ENCODE results near the gene TYRP1. TPM values are rescaled to one million over a fixed set of nuclear protein-coding genes. Genes with fewer than 3 reads are reported as not detected.

TYRP1 gene
- total RNA-seq, 2 experiments from 2014 or later: not detected

DNA sequence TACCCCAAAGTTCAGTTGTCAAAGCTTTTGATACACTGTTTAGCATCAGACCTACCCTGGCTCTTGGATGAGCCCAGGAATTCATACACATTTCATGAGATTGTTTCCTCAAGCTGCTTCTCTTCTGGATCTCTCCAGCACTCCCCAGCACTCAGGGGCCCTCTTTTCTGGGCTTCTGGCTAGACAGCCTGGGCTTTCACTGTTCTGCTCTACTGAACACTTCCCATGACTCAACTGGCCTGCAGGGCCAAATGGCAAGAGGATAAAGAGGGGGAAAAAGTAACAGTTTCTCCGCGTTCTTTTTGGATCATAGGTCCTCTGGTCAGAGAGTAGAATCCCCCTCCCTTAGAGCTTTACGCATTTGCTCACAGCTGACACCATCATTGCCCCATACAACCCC is 60.7 kb downstream of the TYRP1 start:
- ChIA-PET POLR2A (no interaction called here), CTCF (no interaction called here)
- Mint-ChIP-seq H3K27me3 (ENCODE audit: low read depth) (no peaks in the 10 kb centered on the region), H3K9me3 (ENCODE audit: insufficient read depth) (no peaks in the 10 kb centered on the region), H3K36me3 (ENCODE audit: low read depth) (no peaks in the 10 kb centered on the region), H3K27ac (no peak overlapping the region), H3K4me1 (ENCODE audit: low read depth) (no peaks in the 10 kb centered on the region), H3K4me3 (no peak overlapping the region)
- ATAC-seq: no peak
- DNase-seq: no peak

DNA sequence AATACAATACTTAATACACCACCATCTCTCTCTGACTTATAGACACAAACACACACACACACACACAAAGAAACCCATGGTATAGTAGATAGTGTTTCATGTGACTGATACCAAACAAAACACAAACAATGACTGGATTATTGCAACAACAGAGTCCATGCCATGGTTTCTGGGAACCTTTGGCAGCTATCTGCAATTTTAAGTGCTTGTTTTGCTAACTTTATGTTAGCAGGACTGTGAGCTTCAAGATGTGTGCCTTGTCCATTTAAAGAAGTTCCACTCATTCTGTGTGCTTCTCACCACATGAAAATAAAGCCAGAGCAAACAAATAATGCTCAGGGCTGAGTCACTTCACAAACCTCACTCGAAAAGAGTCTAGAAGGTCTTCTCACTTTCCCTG is 66.6 kb downstream of the TYRP1 start:
- ChIA-PET CTCF (no interaction called here), POLR2A (no interaction called here)
- no peak overlapping the region for H3K27ac Mint-ChIP-seq
- no peaks in the 10 kb centered on the region for H3K36me3 Mint-ChIP-seq (ENCODE audit: low read depth)
- H3K27me3 Mint-ChIP-seq (ENCODE audit: low read depth): no peaks in the 10 kb centered on the region
- ATAC-seq: no peak
- peaks cover 7% of the 10 kb centered on the region for H3K9me3 Mint-ChIP-seq (ENCODE audit: insufficient read depth)
- no peak overlapping the region for H3K4me3 Mint-ChIP-seq
- H3K4me1 Mint-ChIP-seq (ENCODE audit: low read depth): no peaks in the 10 kb centered on the region
- DNase-seq: no peak

Other genes with a start within 250 kb of the TYRP1 start
- not detected for gene LURAP1L, start 81.6 kb downstream of the TYRP1 start, total RNA-seq